Lung (tissue), 12 donors: Measurements from ENCODE around the gene TEX13A. TPM values are rescaled to one million over a fixed set of nuclear protein-coding genes. Genes with fewer than 3 reads are reported as not detected.

Source experiments
- ATAC-seq: fragments of 200-7000 bp; cut with Tn5 transposase; one replicate; pipeline ENCODE4 v1.9.1; 2020; ENCODE audit warnings: moderate number of reproducible peaks; ENCODE audit not compliant: insufficient read depth, low FRiP score
- DNase-seq, 3 donors: peaks; one replicate each; pipeline ENCODE4 v3.0.0-alpha.2; 2013 to 2017
- H3K27ac ChIP-seq, 2 donors: one replicate each; pipeline ENCODE4 v1.5.1; 2013; ENCODE audit warnings: mild to moderate bottlenecking in 2 of 2, moderate library complexity in 2 of 2, control low read depth in 1 of 2, inconsistent platforms in 1 of 2, low read depth in 1 of 2, low read length in 1 of 2
- H3K27me3 ChIP-seq, 3 donors: one replicate each; pipeline ENCODE4 v1.5.1; 2013; ENCODE audit warnings: low read length in 2 of 3; ENCODE audit not compliant: control insufficient read depth in 3 of 3, insufficient read depth in 3 of 3
- H3K36me3 ChIP-seq, 4 donors: one replicate each; pipeline ENCODE4 v1.5.1; 2013; ENCODE audit warnings: low read length in 4 of 4, mild to moderate bottlenecking in 1 of 4, moderate library complexity in 1 of 4; ENCODE audit not compliant: control insufficient read depth in 4 of 4, insufficient read depth in 4 of 4
- H3K4me1 ChIP-seq, 5 donors: one replicate each; pipeline ENCODE4 v1.5.1; 2013; ENCODE audit warnings: low read length in 5 of 5, mild to moderate bottlenecking in 2 of 5, moderate library complexity in 1 of 5; ENCODE audit not compliant: control insufficient read depth in 5 of 5, insufficient read depth in 5 of 5
- H3K4me3 ChIP-seq: one replicate; pipeline ENCODE4 v1.5.1; 2013; ENCODE audit warnings: mild to moderate bottlenecking, control low read depth, moderate library complexity
- H3K9ac ChIP-seq, 2 donors: one replicate each; pipeline ENCODE4 v1.5.1; 2013; ENCODE audit warnings: low read length in 2 of 2, control low read depth in 1 of 2; ENCODE audit not compliant: insufficient read depth in 1 of 2
- H3K9me3 ChIP-seq, 4 donors: one replicate each; pipeline ENCODE4 v1.5.1; 2013; ENCODE audit warnings: low read length in 3 of 4, mild to moderate bottlenecking in 1 of 4, moderate library complexity in 1 of 4; ENCODE audit not compliant: control insufficient read depth in 4 of 4, insufficient read depth in 3 of 4
- CTCF ChIP-seq: IDR thresholded peaks from 2 replicates; pipeline ENCODE4 v1.5.1; 2012; ENCODE audit warnings: mild to moderate bottlenecking; ENCODE audit errors: control extremely low read depth, extremely low read depth
- WGBS, 2 donors: extraction: QIAGEN DNeasy Blood & Tissue Kit; methylation state at CpG; one replicate each; pipeline ENCODE4 v1.1.7; 2013; 5-methylcytosine and 5-hydroxymethylcytosine counted together
- polyA plus RNA-seq, 2 donors: library from polyadenylated mRNA; stranded (reverse); fragments of 200-250 nt; gene quantifications; one replicate each; pipeline ENCODE4 v1.2.1, GENCODE V29; 2013
- total RNA-seq, 2 donors: library from RNA; depleted of rRNA in 1 of 2; stranded (reverse); fragments of >200 nt in 1 of 2; gene quantifications; one replicate each; pipeline ENCODE4 v1.2.1, GENCODE V29; 2014 to 2021
- donor health status: control.
- donor health status: control.
- donor health status: Bipolar disorder and iron deficiency.
- donor health status: healthy.
- donor health status: DM: yes; HTN: yes; CAD: no.

The TEX13A gene
- total and polyA plus RNA-seq, 4 donors: not detected

- no peak for DNase-seq
- Histone ChIP-seq H3K9me3 (no peaks in the 10 kb centered on the region), H3K4me3 (no peak overlapping the region), H3K36me3 (no peaks in the 10 kb centered on the region), H3K27ac (no peak overlapping the region), H3K9ac (no peak overlapping the region), H3K4me1 (no peaks in the 10 kb centered on the region), H3K27me3 (peaks cover 0 to 33% (median 3%) of the 10 kb centered on the region in 3 donors)
- 67 to 70% methylated on average over 2 of the region's 2 CpGs for WGBS, 2 donors
- no peak for TF ChIP-seq CTCF
- no peak for ATAC-seq
These were observed 8.1 kb upstream of the TEX13A start for GRCh38 chrX:105228602-105229001.

GRCh38 chrX:105226499-105226898, 6.0 kb upstream of the TEX13A start:
- H3K9me3 ChIP-seq: no peaks in the 10 kb centered on the region
- H3K9ac ChIP-seq: no peak overlapping the region
- no peak for ATAC-seq
- DNase-seq: no peak
- 71 to 93% methylated on average over 5 of the region's 5 CpGs for WGBS, 2 donors
- TF ChIP-seq CTCF: no peak
- no peaks in the 10 kb centered on the region for H3K4me1 ChIP-seq
- H3K4me3 ChIP-seq: no peak overlapping the region
- H3K27me3 ChIP-seq: peaks cover 0 to 38% (median 5%) of the 10 kb centered on the region in 3 donors
- H3K27ac ChIP-seq: no peak overlapping the region
- H3K36me3 ChIP-seq: no peaks in the 10 kb centered on the region

GRCh38 chrX:105221374-105221773, 880 bp upstream of the TEX13A start:
- no peak for ATAC-seq
- no peaks in the 10 kb centered on the region for H3K4me1 ChIP-seq
- no peak overlapping the region for H3K4me3 ChIP-seq
- DNase-seq: no peak
- H3K9ac ChIP-seq: no peak overlapping the region
- TF ChIP-seq CTCF: no peak
- H3K27ac ChIP-seq: no peak overlapping the region
- H3K9me3 ChIP-seq: peaks cover 0 to 10% (median 0%) of the 10 kb centered on the region in 4 donors
- 60 to 83% methylated on average over 3 of the region's 3 CpGs for WGBS, 2 donors
- peaks cover 0 to 30% (median 5%) of the 10 kb centered on the region in 3 donors for H3K27me3 ChIP-seq
- H3K36me3 ChIP-seq: no peaks in the 10 kb centered on the region
